Hematopoietic multipotent progenitor cell treated with erythropoietin and hydrocortisone succinate and interleukin-3 and kit ligand, for 6 days (in vitro differentiated cells): ENCODE results near the gene MZB1.

ENCODE experiments used
- DNase-seq: peaks from one replicate; pipeline ENCODE4 v3.0.0-alpha.2; 2015

Gene MZB1

DNA sequence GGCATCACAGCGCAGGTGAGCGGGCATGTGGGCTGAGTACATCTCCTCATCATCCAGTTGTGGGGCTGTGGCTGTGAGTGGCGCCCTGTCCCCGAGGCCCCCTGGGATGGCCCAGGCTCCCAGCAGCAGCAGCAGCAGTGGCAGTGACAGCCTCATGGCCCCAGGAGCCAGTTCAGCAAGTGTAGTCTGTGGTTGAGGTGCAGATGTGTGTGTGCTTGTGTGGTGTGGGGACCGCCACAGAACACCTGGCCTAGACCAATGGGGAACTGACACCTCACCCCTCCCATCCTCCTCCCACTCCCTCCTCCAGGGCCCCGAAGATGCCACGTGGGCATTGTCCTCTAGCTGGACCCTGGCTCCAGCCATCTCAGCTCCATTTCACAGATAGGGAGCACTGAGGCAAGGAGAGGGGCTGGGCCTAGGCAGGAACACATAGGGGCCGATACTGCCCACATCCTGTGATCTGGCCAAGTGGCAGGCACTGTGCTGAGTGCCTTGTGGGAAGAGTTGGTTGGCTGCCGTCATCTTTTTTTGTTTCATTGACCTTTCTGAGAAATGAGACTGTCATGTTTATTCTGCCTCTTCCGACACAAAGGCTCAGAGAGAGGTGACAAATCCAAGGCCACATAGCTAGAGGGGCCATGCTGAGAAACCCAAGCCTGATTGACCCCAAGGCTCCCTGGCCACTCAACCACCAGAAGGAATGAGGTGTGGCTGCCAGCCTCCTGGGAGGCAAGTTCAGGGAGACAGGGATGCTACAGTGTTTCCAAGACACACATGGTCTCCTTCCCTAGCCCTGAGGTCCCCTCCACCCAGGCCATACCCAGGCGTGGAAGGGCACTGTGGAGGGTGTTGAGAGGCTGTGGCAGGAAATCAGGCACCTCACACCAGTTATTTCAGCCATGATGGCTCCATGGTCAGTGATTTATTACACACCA lies at the start of gene MZB1:
MZB1 (minus strand) TSS at position 213 of the 938 bp plus-strand sequence; CDS start at position 156, 57 bp downstream.
- peak; percentile 35 for DNase-seq

DNA sequence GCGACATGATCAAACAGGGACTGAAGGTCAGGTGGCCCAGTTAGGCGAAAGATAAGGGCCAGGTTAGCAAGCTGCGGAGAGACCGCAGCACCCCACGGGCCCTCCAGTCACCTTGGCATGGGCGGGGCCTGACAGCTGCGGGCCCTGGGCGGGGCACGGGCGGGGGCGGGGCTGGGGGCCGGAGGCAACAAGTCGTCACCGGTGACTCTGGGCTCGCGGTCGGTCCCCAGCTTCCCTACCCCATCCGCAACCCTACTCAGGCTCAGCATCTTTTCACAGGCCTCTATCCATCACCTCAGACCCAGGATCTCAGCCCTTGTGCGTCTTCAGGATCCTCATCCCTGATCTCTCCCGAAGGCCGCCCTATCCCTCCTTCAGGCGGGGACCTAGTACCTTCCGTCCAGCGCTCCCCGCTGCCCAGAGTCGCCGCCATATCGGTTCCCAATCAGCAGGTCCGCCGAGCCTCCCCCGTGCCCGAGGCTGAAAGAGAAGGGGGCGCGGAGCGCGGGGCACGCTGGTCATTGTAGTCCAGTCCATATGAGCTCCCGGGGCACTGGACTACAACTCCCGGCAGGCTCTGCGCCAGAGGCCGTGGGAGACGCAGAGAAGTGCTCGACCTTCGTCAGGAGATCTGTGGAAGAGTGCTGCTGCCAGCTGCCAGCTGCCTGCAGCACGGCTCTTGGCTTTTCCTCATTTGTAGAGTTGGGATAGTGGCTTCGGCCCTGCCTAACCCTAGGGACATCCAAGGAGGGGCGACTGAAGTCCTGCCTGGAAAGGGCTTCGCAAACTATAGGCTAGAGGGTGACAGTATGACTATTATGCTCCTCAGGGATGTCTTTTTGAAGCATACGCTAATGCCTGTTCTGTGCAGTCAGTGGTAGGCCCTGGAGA lies 49.5 kb upstream of the MZB1 start, which contains the start of gene DNAJC18:
DNAJC18 (minus strand) TSS at position 513 of the 891 bp plus-strand sequence; CDS start at position 433, 80 bp downstream.
- DNase-seq = peak; percentile 93

- no peak for DNase-seq
Measured at GRCh38 chr5:139438707-139439012, 48.9 kb upstream of the MZB1 start.

- no peak for DNase-seq
Measured at GRCh38 chr5:139435676-139436075, 46.0 kb upstream of the MZB1 start.

- no peak for DNase-seq
Measured at GRCh38 chr5:139431706-139432105, 42.0 kb upstream of the MZB1 start.

DNA sequence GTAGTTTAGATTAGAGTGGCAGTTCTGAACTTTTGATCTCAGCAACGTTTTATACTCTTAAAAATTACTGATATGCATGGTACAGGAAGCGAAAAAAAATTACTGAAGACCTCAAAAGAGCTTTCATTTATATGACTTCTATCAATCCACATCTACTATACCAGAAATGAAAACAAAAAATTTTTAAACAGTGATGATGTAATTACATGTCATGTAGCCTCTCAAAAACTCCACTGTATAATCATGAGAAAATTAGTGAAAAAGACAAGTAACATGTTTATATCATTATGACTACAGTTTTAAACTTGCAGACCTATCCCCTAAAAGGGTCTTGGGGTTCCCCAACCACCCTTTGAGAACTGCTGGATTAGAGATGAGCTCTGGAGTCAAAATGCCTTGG lies 40.3 kb upstream of the MZB1 start:
- no peak for DNase-seq

GRCh38 chr5:139426203-139426885 lies 36.6 kb upstream of the MZB1 start:
- DNase-seq = peak; percentile 33

- DNase-seq = no peak
Measured at GRCh38 chr5:139425497-139425896, 35.8 kb upstream of the MZB1 start.

DNA sequence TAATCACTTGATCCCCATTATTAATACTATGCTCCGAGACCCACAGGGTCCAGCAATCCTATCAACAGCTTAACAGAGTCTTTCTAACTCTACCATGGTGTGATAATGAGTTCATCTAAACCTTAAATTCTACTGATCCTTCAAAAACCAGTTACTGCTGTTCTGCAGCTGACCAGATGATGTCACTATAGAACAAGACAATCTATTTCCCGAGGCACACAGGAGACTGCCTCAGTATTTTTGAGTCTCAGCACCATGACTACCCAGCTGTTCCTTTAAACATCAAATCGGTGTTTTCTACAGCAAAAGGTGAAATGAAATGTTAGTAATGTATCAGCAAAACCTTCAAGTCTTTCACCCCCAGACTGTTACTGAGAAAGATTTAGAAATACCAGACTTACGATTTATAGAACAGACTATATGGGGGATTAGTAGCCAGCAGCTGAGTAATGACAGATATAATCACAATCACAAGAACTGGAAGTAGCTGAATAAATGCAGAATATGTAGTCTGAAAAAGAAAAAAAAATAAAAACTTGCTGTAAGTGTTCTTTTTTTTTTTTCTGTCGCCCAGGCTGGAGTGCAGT lies 32.7 kb upstream of the MZB1 start:
- peak; percentile 91 for DNase-seq

GRCh38 chr5:139419226-139420192 lies 29.8 kb upstream of the MZB1 start:
- peak; percentile 32 for DNase-seq

- no peak for DNase-seq
Measured at GRCh38 chr5:139418793-139419192, 29.1 kb upstream of the MZB1 start.

- peak; percentile 69 for DNase-seq
Measured at GRCh38 chr5:139417214-139417613, 27.5 kb upstream of the MZB1 start.

DNA sequence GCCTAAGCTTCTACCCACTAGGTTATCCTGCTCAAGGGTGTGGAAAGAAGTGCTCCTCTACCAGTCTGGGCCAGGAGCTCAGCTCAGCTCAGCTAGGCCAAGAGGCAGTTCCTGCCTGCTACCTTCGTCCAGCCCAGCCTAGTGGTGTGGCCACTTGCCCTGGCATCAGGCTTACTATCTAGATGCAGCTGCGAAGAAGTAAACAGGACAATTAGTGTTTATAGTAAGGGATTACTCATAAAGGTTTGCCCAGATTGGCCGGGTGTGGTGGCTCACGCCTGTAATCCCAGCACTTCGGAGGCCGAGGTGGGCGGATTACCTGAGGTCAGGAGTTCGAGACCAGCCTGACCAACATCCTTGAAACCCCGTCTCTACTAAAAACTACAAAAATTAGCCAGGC lies 26.9 kb upstream of the MZB1 start:
- no peak for DNase-seq

DNA sequence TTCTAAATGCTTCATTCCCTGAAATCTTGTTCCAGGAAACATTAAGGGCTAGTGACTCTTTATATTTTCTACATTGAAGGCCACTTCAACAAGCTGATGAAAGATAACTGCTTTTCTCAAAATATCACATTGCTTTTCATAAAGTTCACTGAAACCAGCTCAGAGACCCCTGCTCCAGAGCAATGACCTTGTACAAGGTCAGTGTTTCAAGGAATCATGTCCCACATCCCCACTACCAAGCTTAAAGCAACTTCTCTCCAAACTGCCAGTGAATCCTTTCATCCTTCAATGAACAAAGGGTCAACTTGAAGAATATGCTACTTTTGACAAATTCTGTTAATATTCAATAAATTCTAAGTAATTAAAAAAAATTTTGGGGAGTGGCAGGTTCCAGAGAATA lies 26.2 kb upstream of the MZB1 start:
- no peak for DNase-seq

GRCh38 chr5:139415221-139415861 lies 25.6 kb upstream of the MZB1 start:
- DNase-seq = no peak

DNA sequence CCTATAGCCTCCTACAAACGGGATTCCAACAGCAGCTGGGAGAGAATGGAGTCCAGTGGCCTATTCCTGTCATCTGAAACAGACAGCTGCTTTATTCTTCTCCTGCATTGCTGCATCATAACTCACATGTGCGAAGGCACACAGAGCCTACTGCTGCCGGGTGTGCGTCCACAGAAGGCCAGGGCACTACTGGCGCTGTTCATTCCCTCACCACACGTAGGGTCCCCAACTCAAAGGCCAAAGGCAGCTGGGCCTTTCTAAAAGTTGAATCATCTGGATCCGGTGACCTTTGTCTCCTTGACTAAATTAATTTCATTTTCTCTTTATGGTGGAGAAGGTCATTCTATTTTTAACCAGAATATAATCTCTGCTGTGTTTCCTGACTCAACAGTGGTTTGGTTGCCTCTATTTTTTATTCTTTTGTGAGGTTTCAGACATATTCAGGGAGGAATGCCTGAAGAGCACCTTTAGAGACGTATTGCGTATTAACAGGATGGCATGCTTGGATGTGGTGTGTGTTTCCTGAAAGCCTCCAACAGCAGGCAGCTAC lies 24.9 kb upstream of the MZB1 start:
- DNase-seq = no peak

GRCh38 chr5:139413963-139414362 lies 24.2 kb upstream of the MZB1 start:
- no peak for DNase-seq

DNA sequence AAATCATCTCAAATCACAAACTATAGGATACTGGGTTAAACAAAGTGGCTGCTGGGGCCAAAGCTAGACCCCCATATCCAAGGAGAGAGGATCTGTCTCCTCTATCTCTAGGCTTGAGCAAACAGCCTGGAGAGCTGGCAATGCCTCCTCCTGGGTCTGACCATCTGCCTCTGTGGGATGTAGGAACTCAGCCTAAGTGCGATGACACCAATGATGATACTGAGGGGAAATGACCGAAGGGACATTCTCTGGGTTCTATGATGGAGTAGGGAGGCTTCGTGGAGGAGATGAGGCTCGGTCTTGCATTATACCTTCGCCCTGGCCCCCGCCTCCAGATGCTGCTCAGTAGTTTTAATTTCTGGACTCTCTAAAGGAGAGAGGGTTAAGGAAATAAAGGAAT lies 23.4 kb upstream of the MZB1 start:
- DNase-seq = no peak

GRCh38 chr5:139410993-139411828 lies 21.5 kb upstream of the MZB1 start:
- no peak for DNase-seq
